ENCODE measurements around the gene FOLR3.
"Not testable (repeated sequence)": the region's sequence is repeated elsewhere in the genome, so short reads cannot be mapped to it uniquely, and the experiment has no call there.

Gene FOLR3

DNA sequence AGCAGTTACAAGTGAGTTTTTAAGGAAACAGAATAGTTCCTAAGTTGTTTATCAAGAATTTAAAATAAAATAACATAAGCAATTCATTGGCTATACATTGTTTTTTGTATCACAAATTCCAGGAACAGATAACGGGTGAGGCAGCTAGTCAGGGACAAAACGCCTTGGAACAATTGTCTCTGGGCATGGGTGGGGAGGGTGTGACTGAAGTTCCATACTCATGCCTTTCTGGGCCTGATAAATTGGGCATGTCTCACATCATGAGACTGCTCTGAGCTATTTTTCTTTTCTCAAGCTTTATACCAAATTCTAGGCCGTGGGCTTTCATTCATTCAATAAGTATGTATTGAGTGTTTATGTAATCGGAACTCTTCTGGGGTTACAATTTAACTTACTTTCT is 21.6 kb downstream of the FOLR3 start:
- in situ Hi-C loops (cut with MboI; ENCODE audit: low sequenced_read_pairs), result no loop called here

DNA sequence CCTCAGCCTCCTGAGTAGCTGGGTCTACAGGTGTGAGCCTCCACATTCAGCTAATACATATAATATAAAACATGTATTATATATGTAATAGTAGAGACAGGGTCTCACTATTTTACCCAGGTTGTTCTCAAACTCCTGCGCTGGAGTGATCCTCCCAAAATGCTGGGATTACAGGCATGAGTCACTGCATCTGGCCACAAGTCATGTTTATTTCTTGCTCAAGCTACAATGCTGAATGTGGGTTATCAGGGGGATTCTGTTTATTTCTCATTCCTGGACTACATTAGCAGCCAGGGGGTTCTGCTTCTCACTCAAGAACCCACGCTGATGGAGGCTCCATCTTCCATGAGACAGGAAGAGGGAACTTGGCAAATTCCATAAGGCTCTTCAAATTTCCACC is 24.8 kb downstream of the FOLR3 start:
- in situ Hi-C loops (cut with MboI; ENCODE audit: low sequenced_read_pairs), result no loop called here

DNA sequence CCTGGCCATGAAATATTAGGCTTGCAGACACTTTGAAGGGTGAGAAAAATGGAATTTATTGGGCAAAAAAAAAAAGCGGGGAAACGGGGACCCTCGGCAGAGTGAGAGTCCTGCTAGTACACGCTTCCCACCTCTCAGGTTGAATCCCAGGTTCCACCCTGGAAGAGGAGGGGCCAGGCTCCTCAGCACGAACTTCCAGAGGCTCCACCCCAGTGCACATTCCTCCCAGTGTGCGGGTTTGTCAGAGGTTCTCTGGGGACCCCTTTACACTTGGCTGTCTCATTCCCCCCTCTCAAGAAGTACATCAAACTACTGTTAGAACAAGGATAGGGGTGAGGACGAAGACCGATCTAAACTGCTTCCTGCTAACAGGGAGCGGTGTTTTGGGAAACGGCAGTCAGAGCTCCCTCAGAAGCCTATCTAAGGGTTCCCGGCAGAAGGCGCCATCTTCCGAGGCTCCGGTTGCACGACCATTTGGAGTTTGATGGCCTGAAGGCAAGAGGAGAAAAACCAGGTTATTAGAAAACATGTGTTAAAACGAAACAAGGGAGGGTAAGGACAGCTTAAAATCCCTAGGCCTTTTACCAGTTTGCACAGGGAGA is 27.5 kb downstream of the FOLR3 start:
- in situ Hi-C loops (cut with MboI; ENCODE audit: low sequenced_read_pairs), result no loop called here

DNA sequence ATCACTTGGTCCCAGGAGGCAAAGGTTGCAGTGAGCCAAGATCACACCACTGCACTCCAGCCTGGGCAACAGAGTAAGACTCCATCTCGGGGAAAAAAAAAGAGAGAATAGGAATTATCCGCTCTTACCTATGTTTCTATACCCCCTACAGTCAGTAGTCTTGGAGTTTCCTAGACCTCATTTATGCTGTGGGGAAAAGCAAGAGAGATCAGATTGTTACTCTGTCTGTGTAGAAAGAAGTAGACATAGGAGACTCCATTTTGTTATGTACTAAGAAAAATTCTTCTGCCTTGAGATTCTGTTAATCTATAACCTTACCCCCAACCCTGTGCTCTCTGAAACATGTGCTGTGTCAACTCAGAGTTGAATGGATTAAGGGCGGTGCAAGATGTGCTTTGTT is 28.7 kb downstream of the FOLR3 start:
- in situ Hi-C loops (cut with MboI; ENCODE audit: low sequenced_read_pairs), result not testable (repeated sequence)

DNA sequence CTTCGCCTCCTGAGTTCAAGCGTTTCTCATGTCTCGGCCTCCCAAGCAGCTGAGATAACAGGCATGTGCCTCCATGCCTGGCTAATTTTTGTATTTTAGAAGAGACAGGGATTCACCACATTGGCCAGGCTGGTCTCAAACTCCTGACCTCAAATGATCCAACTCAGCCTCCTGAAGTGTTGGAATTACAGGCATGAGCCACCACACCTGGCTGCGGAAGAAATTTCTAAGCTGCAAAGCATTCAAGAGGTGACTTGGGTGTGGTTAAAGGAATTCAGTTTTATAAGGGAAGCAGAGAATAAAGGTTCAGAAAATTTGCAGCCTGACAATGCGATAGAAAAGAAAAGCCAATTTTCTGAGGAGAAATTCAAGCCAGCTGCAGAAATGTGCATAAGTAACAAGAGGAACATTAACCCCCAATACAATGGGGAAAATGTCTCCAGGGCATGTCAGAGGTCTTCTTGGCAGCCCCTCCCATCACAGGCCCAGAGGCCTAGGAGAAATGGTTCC is 33.6 kb downstream of the FOLR3 start:
- in situ Hi-C loops (cut with MboI; ENCODE audit: low sequenced_read_pairs), result not testable (repeated sequence)

DNA sequence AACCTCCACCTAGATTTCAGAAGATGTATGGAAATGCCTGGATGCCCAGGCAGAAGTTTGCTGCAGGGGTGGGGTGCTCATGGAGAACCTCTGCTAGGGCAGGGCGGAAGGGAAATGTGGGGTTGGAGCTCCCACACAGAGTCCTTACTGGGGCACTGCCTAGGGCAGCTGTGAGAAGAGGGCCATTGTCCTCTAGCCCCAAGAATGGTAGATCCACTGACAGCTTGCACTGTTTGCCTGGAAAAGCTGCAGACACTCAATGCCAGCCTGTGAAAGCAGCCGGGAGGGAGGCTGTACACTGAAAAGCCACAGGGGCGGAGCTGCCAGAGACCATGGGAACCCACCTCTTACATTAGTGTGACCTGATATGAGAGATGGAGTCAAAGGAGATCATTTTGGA is 34.2 kb downstream of the FOLR3 start:
- in situ Hi-C loops (cut with MboI; ENCODE audit: low sequenced_read_pairs), result not testable (repeated sequence)

DNA sequence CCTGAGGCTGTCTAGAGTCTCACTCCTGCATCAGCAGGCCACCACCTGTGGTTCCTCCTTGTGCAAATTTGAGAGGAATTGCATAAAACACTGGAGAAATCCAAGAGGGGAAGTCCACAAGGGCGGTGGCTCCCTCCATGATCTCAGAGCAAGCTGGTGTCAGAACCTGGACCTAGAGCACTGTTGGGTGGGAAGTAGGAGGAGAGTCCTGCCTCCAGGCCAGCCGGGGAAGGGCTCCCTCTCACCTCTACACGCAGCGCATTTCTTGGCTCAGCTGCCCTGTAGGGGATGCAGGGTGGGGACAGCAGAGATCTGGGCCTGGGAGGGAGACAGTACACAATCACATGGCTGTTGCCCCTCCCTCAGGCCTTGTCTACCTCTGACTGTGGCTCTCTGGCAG is 36.5 kb downstream of the FOLR3 start:
- in situ Hi-C loops (cut with MboI; ENCODE audit: low sequenced_read_pairs), result not testable (repeated sequence)

DNA sequence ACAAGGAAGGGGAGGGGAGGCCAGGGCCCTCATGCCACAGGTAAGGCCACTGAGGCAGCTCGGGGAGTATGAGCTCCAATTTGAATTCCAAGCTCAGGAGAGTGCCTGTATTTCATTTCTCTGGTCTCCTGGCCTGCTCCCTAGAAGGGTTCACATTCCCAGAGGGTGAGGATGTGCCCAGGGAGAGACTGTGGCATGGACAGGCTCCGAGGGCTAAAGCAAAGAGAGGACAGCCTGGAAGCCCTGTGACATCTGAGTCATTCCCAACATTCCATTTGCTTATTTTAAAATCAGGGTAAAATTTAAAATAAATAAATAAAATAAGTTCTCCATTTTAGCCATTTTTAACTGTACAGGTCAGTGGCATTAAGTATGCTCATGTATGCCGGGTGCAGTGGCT is 37.8 kb downstream of the FOLR3 start:
- in situ Hi-C loops (cut with MboI; ENCODE audit: low sequenced_read_pairs), result no loop called here

DNA sequence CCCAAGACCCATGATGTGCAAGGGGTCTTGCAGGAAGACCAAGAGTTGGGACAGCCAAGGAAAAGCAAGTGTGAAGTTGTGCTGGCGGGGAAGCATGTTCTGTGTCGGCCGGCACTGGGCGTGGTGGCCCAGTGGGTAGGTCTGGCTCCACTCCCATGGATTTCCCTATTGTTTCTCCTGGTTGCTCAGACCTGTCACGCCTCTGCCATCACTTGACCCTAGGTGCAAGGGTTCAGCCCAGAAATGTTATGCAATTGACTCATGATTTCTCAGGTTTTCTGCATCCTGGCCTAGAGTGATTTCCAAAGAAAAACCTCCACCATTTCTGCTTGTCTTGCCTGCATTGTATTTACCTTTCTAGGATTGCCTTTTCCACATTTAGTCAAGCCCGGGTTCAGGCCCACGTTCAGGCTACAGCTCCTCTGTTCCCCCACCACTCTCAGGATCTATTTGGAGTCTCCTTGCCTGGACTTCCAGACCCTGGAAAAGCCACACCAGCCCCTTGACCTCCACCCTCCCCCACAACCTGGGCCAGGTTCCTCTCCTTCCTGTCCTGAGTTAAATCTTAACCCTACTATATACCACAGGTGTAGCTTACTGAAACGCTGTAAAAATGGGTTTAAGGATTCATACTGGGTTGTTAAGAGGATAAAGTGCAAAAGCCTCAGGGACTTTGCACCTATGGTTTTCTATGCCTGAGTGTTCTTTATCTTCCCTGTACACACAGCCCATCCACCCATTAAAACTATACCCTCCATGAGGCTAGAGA is 39.0 kb downstream of the FOLR3 start:
- in situ Hi-C loops (cut with MboI; ENCODE audit: low sequenced_read_pairs), result no loop called here

DNA sequence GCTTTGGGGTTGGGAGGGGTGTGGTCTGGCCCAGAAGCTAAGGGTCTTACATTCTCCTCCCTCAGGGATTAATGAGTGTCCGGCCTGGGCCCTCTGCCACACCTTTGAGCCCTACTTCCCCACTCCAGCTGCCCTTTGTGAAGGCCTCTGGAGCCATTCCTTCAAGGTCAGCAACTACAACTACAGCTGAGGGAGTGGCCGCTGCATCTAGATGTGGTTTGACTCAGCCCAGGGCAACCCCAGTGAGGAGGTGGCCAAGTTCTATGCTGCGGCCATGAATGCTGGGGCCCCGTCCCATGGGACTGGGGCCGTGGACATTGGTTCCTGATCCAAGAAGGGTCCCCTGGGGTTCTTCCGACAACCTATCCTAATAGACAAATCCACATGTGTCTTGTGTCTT is 42.1 kb downstream of the FOLR3 start:
- in situ Hi-C loops (cut with MboI; ENCODE audit: low sequenced_read_pairs), result no loop called here

DNA sequence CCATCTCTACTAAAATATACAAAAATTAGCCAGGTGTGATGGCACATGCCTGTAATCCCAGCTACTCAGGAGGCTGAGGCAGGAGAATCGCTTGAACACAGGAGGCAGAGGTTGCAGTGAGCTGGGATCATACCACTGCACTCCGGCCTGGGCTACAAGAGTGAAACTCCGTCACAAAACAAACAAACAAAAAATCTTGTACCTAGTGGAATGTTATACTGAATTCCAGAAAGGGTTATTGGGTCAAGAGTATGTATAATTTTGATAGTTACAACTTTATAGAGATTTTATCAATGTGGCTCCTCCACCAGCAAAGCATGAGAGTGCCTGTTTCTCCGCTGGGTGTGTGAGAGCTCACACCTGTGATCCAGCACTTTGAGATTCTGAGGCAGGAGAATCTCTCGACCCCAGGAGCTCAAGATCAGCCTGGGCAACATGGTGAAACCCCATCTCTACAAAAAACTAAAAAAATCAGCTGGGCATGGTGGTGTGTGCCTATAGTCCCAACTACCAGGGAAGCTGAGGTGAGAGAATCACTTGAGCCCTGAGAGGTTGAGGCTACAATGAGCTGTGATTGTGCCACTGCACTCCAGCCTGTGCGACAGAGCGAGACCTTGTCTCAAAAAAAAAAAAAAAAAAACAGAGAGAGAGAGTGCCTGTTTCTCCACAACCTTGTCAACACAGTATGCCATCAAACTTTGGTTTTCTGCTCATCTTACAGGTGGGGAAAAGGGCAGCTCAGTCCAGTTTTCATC is 43.7 kb downstream of the FOLR3 start:
- in situ Hi-C loops (cut with MboI; ENCODE audit: low sequenced_read_pairs), result no loop called here

DNA sequence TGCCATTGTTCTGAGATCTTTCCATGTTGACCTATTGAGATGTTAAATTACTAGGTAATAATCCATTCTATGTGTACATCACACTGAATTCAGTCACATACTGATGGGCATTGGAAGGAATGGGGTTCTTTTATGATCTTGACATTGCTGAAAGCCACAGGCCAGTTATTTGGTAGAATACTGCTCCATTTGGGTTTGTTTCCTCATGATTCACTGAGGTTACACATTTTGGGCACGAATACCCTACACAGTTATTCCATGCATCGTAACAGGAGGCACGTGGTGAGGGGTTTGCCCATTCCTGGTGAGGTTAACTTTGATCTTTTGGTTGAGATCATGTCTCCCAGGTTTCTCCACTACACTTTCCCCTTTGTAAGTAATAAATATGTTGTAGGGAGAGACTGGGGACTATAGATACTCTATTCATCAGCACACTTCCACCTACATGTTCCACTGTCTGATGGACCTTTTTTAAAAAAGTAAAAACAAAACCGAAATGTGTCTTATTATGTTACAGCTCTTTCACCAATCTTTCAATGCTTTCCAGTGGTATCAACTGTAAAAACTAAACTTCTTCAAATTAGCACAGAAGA is 44.4 kb downstream of the FOLR3 start:
- in situ Hi-C loops (cut with MboI; ENCODE audit: low sequenced_read_pairs), result no loop called here

DNA sequence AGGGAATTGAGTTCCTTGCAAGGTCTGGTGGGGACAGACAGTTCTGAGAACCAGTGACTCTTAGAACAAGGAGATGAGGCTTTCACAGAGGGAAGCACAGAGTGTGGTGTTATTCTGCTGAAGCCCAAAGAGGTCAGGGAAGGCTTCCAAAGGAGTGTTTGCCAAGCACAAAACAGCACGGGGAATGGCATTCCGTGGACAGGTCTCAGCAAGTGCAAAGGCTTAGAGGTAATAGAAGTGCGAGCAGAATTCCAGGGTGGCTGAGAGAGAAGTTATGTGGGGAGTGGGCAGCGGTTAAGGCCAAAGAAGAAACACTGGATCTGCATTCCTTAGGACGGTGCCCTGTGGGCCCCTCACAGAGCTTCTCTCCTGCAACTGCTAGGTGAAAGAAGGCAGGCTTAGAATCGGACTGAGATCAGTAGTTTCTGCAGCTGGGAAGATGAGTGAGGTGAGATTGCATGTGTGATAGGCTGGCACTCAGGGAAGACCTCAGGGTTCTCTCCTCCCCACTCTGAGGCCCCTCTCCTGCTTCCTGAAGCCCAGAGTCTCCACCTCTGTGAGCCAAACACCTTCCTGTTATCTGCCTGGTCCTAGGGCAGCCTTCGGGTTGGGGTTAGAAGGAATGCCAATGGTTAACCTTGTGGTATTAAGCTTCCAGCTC is 45.5 kb downstream of the FOLR3 start:
- in situ Hi-C loops (cut with MboI; ENCODE audit: low sequenced_read_pairs), result not testable (repeated sequence)

DNA sequence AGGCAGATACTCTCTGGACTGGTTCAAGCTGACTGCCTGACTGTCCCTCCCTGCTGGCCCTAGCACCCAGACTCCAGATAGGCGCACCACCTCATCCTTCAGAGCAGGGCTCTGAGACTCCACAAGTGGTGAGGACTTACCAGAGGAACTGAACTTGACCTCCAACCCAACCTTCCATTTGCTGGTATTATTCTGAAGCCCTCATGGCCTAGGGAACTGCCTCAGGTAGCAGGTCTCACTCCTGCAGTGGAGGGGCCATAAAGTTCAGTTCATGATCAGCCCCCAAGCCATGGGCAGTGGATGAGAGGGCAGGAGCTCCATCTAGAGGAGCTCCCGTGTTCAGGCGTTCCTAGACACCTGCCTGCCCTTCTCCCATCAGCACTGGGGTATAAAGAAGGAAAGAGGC is 46.0 kb downstream of the FOLR3 start:
- in situ Hi-C loops (cut with MboI; ENCODE audit: low sequenced_read_pairs), result not testable (repeated sequence)

DNA sequence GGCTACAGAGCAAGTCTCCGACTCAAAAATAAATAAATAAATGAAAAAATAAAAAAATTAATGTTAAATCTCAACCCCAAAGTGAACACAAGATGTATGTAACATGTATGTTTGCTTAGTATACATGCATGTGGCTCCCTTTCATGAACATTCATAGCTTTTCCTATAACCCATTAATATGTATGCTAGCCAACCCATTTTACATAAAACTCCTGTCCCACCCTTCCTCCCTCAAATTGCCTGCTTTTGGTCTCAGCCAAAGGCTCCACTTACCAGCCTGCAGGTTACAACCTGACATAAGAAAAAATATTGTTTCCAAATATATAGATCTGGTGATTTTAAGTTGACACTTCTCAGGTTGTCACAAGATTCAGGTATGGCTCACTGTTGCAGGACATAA is 52.7 kb downstream of the FOLR3 start:
- in situ Hi-C loops (cut with MboI; ENCODE audit: low sequenced_read_pairs), result no loop called here

Data from HL-60/S4 treated with phorbol 12-myristate 13-acetate at 8.2 ng/mL for 4 days and 3 days (cell line).